Liver (tissue), 3 donors: ENCODE measurements around the gene CAB39.

ENCODE experiments used
- CTCF ChIP-seq: fragments of 150-350 bp; IDR thresholded peaks from 2 replicates; pipeline ENCODE4 v1.5.1; 2017; ENCODE audit warnings: improper control_type of control experiment, low read depth, low read length; ENCODE audit not compliant: missing input control
- EGR1 ChIP-seq, 2 donors: IDR thresholded peaks; 2 replicates each; pipeline ENCODE4 v1.6.1; 2016 to 2018; ENCODE audit warnings: antibody characterized with exemption in 2 of 2, low read depth in 2 of 2
- HNF4G ChIP-seq: IDR thresholded peaks from 2 replicates; pipeline ENCODE4 v1.6.1; 2016; ENCODE audit warnings: antibody characterized with exemption
- JUND ChIP-seq, 2 donors: IDR thresholded peaks; 2 replicates each; pipeline ENCODE4 v1.6.1; 2016; ENCODE audit warnings: antibody characterized with exemption in 2 of 2
- MAX ChIP-seq: IDR thresholded peaks from 2 replicates; pipeline ENCODE4 v1.6.1; 2016; ENCODE audit warnings: antibody characterized with exemption
- RAD21 ChIP-seq, 2 donors: IDR thresholded peaks; 2 replicates each; pipeline ENCODE4 v1.6.1; 2016; ENCODE audit warnings: antibody characterized with exemption in 2 of 2, mild to moderate bottlenecking in 2 of 2
- REST ChIP-seq: IDR thresholded peaks from 2 replicates; pipeline ENCODE4 v1.6.1; 2016; ENCODE audit warnings: antibody characterized with exemption, mild to moderate bottlenecking
- RXRA ChIP-seq, 2 donors: IDR thresholded peaks; 2 replicates each; pipeline ENCODE4 v1.6.1; 2017 to 2018; ENCODE audit warnings: antibody characterized with exemption in 2 of 2, mild to moderate bottlenecking in 1 of 2
- SP1 ChIP-seq: IDR thresholded peaks from 2 replicates; pipeline ENCODE4 v1.6.1; 2018; ENCODE audit warnings: antibody characterized with exemption, mild to moderate bottlenecking
- TAF1 ChIP-seq: conservative IDR thresholded peaks from 2 replicates; pipeline ENCODE4 v1.6.1; 2016; ENCODE audit warnings: antibody characterized with exemption, mild to moderate bottlenecking
- YY1 ChIP-seq: IDR thresholded peaks from 2 replicates; pipeline ENCODE4 v1.6.1; 2016; ENCODE audit warnings: antibody characterized with exemption, mild to moderate bottlenecking
- ZBTB33 ChIP-seq: IDR thresholded peaks from 2 replicates; pipeline ENCODE4 v1.6.1; 2016; ENCODE audit warnings: antibody characterized with exemption
- donor health status: healthy.
- donor health status: healthy.

GRCh38 chr2:230779126-230779525 is 66.5 kb downstream of the CAB39 start:
- TF ChIP-seq ZBTB33, result no peak
- TF ChIP-seq RXRA (IDR thresholded peaks at IDR 0.05), result no peak
- TF ChIP-seq CTCF, result no peak
- no peak for TF ChIP-seq EGR1 (IDR thresholded peaks at IDR 0.05; ENCODE audit: low read depth in 2 of 2)
- TF ChIP-seq SP1, result no peak
- no peak for TF ChIP-seq YY1
- no peak for TF ChIP-seq RAD21 (IDR thresholded peaks at IDR 0.05)
- TF ChIP-seq MAX, result no peak
- TF ChIP-seq TAF1, result no peak
- TF ChIP-seq REST, result no peak
- TF ChIP-seq HNF4G, result no peak
- TF ChIP-seq JUND (IDR thresholded peaks at IDR 0.05), result no peak
